Upper lobe of left lung (tissue), 4 donors: ENCODE measurements around the gene PRKCZ.

ENCODE experiments used
- POLR2A ChIP-seq, 4 donors: fragments of 450-650 bp; IDR thresholded peaks; one replicate each; pipeline ENCODE4 v1.5.1; 2016 to 2017; ENCODE audit warnings: antibody characterized with exemption in 4 of 4, mild to moderate bottlenecking in 2 of 4
- POLR2AphosphoS5 ChIP-seq, 2 donors: sonication (generic); formaldehyde crosslinking; IDR thresholded peaks; one replicate each; pipeline ENCODE4 v1.5.1; 2017; ENCODE audit warnings: antibody characterized with exemption in 2 of 2
- TF ChIP-seq, protein P1 (sequence below), 6 experiments: fragments of 450-650 bp in 4 of 6; fragments of 200-600 bp in 2 of 6; sonication (generic) in 2 of 6; IDR thresholded peaks; one replicate each; pipeline ENCODE4 v1.5.1; 2016 to 2019; ENCODE audit warnings: antibody characterized with exemption in 6 of 6

DNA sequence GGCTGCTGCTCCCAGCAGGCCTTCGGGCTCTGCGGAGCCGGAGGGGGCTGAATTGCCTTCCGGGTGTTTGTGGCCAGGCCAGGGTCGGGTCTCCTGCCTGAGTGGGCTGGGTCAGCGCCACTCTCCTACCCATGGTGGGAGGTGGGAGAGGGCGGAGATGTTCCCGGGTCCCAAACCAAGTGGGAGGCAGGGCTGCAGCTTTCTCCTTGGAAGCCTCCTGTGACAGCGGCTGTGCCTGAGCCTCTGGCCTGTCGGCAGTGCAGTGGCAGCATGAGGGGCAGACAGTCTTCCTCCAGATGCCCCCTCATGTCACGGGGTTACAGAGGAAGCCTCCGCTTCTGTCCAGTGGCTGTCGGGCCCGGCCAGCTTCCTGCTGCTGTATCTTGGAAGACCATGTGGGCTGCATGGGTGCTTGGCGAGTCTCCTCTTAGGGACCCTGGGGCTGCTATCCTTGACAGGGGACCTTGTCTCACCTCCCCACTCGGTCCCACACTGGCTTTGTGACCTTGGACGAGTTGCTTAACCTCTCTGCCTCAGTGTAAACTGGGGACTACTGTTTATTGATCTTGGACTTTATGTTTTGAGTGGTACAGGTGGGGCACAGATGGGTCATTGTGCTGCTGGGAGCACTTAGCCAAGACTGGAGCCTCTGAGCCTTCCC is 182.2 kb downstream of the PRKCZ start:
- TF ChIP-seq, protein P1, sequence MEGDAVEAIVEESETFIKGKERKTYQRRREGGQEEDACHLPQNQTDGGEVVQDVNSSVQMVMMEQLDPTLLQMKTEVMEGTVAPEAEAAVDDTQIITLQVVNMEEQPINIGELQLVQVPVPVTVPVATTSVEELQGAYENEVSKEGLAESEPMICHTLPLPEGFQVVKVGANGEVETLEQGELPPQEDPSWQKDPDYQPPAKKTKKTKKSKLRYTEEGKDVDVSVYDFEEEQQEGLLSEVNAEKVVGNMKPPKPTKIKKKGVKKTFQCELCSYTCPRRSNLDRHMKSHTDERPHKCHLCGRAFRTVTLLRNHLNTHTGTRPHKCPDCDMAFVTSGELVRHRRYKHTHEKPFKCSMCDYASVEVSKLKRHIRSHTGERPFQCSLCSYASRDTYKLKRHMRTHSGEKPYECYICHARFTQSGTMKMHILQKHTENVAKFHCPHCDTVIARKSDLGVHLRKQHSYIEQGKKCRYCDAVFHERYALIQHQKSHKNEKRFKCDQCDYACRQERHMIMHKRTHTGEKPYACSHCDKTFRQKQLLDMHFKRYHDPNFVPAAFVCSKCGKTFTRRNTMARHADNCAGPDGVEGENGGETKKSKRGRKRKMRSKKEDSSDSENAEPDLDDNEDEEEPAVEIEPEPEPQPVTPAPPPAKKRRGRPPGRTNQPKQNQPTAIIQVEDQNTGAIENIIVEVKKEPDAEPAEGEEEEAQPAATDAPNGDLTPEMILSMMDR (IDR thresholded peaks at IDR 0.05) = no peak
- TF ChIP-seq POLR2A (IDR thresholded peaks at IDR 0.05) = no peak
- TF ChIP-seq POLR2AphosphoS5 (IDR thresholded peaks at IDR 0.05) = no peak
